ENCODE measurements around the gene TRIO. TPM values are rescaled to one million over a fixed set of nuclear protein-coding genes. Genes with fewer than 3 reads are reported as not detected.

TRIO gene
- total RNA-seq, 1 donor from 2014 or later: 223 TPM

DNA sequence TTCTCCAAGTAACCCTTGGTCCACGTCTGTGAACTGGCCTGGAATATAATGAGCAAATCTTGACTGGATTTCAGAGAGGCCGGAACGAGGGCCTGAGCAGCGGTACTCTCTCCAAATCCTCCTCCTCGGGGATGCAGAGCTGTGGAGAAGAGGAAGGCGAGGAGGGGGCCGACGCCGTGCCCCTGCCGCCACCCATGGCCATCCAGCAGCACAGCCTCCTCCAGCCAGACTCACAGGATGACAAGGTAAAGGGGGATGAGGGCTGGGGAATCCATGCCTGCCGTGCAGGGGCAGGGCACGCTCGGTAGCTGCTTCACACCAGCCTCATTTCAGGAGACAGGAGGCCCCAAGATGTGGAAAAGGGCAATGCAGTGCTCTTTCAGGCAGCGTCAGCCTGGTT is 319.5 kb downstream of the TRIO start:
- intact Hi-C loops (cut with micrococcal nuclease): no loop called here
- Mint-ChIP-seq H3K27ac (no peak overlapping the region), H3K36me3 (ENCODE audit: low read depth) (peaks cover 86% of the 10 kb centered on the region), H3K4me1 (no peaks in the 10 kb centered on the region), H3K4me3 (no peak overlapping the region), H3K9me3 (no peaks in the 10 kb centered on the region), H3K27me3 (no peaks in the 10 kb centered on the region)
- TF ChIP-seq, protein P1, sequence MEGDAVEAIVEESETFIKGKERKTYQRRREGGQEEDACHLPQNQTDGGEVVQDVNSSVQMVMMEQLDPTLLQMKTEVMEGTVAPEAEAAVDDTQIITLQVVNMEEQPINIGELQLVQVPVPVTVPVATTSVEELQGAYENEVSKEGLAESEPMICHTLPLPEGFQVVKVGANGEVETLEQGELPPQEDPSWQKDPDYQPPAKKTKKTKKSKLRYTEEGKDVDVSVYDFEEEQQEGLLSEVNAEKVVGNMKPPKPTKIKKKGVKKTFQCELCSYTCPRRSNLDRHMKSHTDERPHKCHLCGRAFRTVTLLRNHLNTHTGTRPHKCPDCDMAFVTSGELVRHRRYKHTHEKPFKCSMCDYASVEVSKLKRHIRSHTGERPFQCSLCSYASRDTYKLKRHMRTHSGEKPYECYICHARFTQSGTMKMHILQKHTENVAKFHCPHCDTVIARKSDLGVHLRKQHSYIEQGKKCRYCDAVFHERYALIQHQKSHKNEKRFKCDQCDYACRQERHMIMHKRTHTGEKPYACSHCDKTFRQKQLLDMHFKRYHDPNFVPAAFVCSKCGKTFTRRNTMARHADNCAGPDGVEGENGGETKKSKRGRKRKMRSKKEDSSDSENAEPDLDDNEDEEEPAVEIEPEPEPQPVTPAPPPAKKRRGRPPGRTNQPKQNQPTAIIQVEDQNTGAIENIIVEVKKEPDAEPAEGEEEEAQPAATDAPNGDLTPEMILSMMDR (IDR thresholded peaks at IDR 0.05): no peak
- CTCF ChIA-PET: no interaction called here
- DNase-seq: no peak
- ATAC-seq (ENCODE audit: low read depth): no peak
- POLR2A ChIA-PET: no interaction called here

DNA sequence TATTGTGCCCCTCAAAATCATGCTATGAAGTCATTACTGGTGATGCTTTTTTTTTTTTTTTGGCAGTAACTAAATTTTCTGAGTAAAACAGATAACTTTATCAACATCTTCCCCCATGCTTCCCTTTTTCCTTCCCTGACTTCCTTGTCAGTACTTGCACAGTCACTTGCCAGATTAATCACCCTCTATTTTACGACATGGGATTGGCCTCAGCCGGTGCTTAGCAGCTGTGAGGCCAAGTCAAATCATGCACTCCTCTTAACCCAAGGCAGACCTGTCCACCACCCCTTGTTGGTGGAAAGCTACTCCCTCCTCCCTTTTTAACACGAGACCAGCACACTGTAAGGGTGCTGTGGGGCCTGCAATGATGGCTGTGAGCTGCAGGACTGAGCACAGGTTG is 320.5 kb downstream of the TRIO start:
- TF ChIP-seq, protein P1 (IDR thresholded peaks at IDR 0.05): no peak
- CTCF ChIA-PET: no interaction called here
- intact Hi-C loops (cut with micrococcal nuclease): no loop called here
- ATAC-seq (ENCODE audit: low read depth) (no peak), DNase-seq (no peak)
- H3K27me3 Mint-ChIP-seq: no peaks in the 10 kb centered on the region
- no peak overlapping the region for H3K27ac Mint-ChIP-seq
- no peak overlapping the region for H3K4me3 Mint-ChIP-seq
- peaks cover 86% of the 10 kb centered on the region for H3K36me3 Mint-ChIP-seq (ENCODE audit: low read depth)
- H3K9me3 Mint-ChIP-seq: no peaks in the 10 kb centered on the region
- H3K4me1 Mint-ChIP-seq: no peaks in the 10 kb centered on the region
- POLR2A ChIA-PET: no interaction called here

DNA sequence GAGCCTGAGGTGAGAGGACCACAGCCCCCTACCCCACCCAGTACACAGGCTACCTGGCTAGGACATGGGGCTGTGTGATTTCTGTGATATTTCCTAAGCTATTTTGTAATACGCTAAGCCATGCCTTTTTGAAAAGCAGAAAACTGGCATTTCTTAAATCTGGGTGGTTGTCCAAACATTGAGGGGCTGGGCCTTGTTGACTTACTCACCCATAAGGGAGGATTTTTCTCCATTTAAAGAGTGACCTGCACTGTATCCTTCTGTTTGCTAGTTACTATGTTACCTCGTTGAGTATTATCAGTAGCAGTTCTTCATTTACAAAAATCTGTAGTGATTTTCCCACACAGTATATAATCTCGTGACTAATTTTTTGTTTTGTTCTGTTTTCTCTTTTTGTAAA is 321.0 kb downstream of the TRIO start:
- ChIA-PET CTCF (no interaction called here), POLR2A (no interaction called here)
- H3K36me3 Mint-ChIP-seq (ENCODE audit: low read depth): peaks cover 87% of the 10 kb centered on the region
- no peak overlapping the region for H3K27ac Mint-ChIP-seq
- no peaks in the 10 kb centered on the region for H3K9me3 Mint-ChIP-seq
- no peaks in the 10 kb centered on the region for H3K4me1 Mint-ChIP-seq
- no peak overlapping the region for H3K4me3 Mint-ChIP-seq
- ATAC-seq (ENCODE audit: low read depth) (no peak), DNase-seq (no peak)
- no peaks in the 10 kb centered on the region for H3K27me3 Mint-ChIP-seq
- intact Hi-C loops (cut with micrococcal nuclease): no loop called here
- TF ChIP-seq, protein P1 (IDR thresholded peaks at IDR 0.05): no peak

DNA sequence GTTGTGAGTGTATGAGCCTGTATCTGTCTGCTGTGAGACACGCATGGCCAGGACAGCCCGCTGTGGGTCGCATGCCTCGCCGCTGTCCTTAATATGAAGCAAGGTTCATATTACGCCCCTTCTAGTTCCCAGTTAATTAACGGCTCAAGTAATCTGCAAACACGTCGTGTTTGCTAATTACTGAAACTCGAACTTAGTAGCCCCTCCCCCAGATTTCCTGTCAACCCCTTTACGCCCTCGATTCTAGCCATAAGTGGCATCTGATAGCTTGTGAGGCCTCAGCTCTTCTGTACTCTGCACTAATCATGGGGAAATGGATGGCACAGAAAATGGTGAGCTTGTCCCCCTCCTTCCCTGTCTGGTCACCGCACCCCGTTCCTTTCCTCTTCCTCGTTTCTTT is 321.5 kb downstream of the TRIO start:
- TF ChIP-seq, protein P1 (IDR thresholded peaks at IDR 0.05): no peak
- Mint-ChIP-seq H3K4me3 (no peak overlapping the region), H3K27me3 (no peaks in the 10 kb centered on the region), H3K9me3 (no peaks in the 10 kb centered on the region), H3K27ac (no peak overlapping the region), H3K4me1 (no peaks in the 10 kb centered on the region), H3K36me3 (ENCODE audit: low read depth) (peaks cover 88% of the 10 kb centered on the region)
- POLR2A ChIA-PET: no interaction called here
- CTCF ChIA-PET: no interaction called here
- DNase-seq: no peak
- intact Hi-C loops (cut with micrococcal nuclease): no loop called here
- no peak for ATAC-seq (ENCODE audit: low read depth)

DNA sequence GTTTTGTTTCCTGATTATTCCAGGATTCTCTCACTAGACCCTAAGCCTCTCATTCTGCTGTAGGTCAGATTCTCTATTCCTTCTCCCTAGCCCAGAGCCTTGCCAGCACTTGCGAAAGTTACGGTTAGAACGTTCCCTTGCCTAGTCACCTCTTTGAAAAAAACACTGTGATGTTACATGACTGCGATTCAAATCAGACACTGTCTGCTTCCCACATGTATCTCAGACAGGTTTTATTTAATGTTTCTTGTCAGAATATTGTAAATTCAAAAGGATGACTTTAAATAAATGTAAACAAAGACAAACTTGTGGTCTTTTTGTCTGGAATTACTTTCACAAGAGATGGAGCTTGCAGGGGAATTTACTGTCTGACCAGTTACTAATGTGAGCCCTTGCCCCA is 322.0 kb downstream of the TRIO start:
- CTCF ChIA-PET: no interaction called here
- Mint-ChIP-seq H3K27ac (no peak overlapping the region), H3K4me1 (no peaks in the 10 kb centered on the region), H3K4me3 (no peak overlapping the region), H3K36me3 (ENCODE audit: low read depth) (peaks cover 89% of the 10 kb centered on the region), H3K9me3 (no peaks in the 10 kb centered on the region), H3K27me3 (no peaks in the 10 kb centered on the region)
- POLR2A ChIA-PET: no interaction called here
- intact Hi-C loops (cut with micrococcal nuclease): no loop called here
- DNase-seq (no peak), ATAC-seq (ENCODE audit: low read depth) (no peak)
- TF ChIP-seq, protein P1 (IDR thresholded peaks at IDR 0.05): no peak
